HepG2 (cell line): Measurements from ENCODE around the gene PAFAH1B2. TPM values are rescaled to one million over a fixed set of nuclear protein-coding genes. Genes with fewer than 3 reads are reported as not detected.

Experiments used
- ATAC-seq: fragments of 200-7000 bp; cut with Tn5 transposase; 3 replicates; pipeline ENCODE4 v1.9.1; 2020; ENCODE audit warnings: mild to moderate bottlenecking, moderate library complexity
- BruUV-seq: library from RNA; stranded (reverse); fragments of 400-500 nt; replicated peaks from 2 replicates; lab custom pipeline; 2021; lab: Mats Ljungman, UMichigan
- CTCF ChIA-PET: fragments of 300-600 bp; formaldehyde crosslinking; extraction: SDS; loops from one replicate; lab custom pipeline; 2021; ENCODE audit warnings: low total read pairs, inconsistent platforms, low intra/inter-chr PET ratio; lab: Yijun Ruan, JAX
- POLR2A ChIA-PET: fragments of 350-600 bp; sonication (Branson Sonifier 250); formaldehyde crosslinking; loops from one replicate; lab custom pipeline; 2020; ENCODE audit warnings: antibody characterized with exemption, inconsistent platforms; lab: Yijun Ruan, JAX
- DNase-seq: peaks from one replicate; pipeline ENCODE4 v3.0.0-alpha.2; 2015; ENCODE audit warnings: low spot score
- FAIRE-seq: peaks from 3 replicates; lab custom pipeline; 2011; peaks lifted over from hg19 to GRCh38; lab: Jason Lieb, UNC
- H2AFZ ChIP-seq: one replicate; pipeline ENCODE4 v1.6.1; 2011; ENCODE audit warnings: low read length, inconsistent platforms
- H3K27ac ChIP-seq: fragments of 300-600 bp; 3 replicates; pipeline ENCODE4 v1.8.0; 2011; ENCODE audit warnings: mixed run types, mild to moderate bottlenecking, mixed read lengths, low read length, inconsistent platforms; ENCODE audit not compliant: insufficient read depth; ENCODE audit errors: extremely low read length
- H3K27me3 ChIP-seq, 2 experiments: fragments of 200-600 bp in 1 of 2; 2 replicates in 1 of 2; 3 replicates in 1 of 2; pipeline versions ENCODE4 v1.6.0 to v1.8.0; 2011; ENCODE audit warnings: low read length in 2 of 2, mild to moderate bottlenecking in 2 of 2, moderate library complexity in 2 of 2, inconsistent platforms in 1 of 2; ENCODE audit not compliant: insufficient read depth in 2 of 2, control insufficient read depth in 1 of 2
- H3K36me3 ChIP-seq, 2 experiments: fragments of 200-600 bp in 1 of 2; replicated peaks in 1 of 2; 2 replicates in 1 of 2; 3 replicates in 1 of 2; pipeline versions ENCODE4 v1.5.1 to v1.8.0; 2011; ENCODE audit warnings: low read length in 2 of 2, inconsistent platforms in 1 of 2; ENCODE audit not compliant: insufficient read depth in 2 of 2, control insufficient read depth in 1 of 2
- H3K4me1 ChIP-seq: 2 replicates; pipeline ENCODE4 v1.5.1; 2012; ENCODE audit warnings: low read length, inconsistent platforms; ENCODE audit not compliant: insufficient read depth
- H3K4me2 ChIP-seq: 2 replicates; pipeline ENCODE4 v1.6.0; 2011; ENCODE audit warnings: low read depth, low read length, inconsistent platforms
- H3K4me3 ChIP-seq, 3 experiments: fragments of 200-600 bp in 1 of 3; sonication (generic), shearing (Covaris generic) in 1 of 3; replicated peaks in 1 of 3; 2 replicates each; pipeline ENCODE4 v1.5.1; 2011 to 2016; ENCODE audit warnings: low read length in 3 of 3, inconsistent platforms in 2 of 3, low read depth in 2 of 3, mild to moderate bottlenecking in 2 of 3, control low read depth in 1 of 3, mixed read lengths in 1 of 3; ENCODE audit not compliant: insufficient read depth in 1 of 3
- H3K79me2 ChIP-seq: one replicate; pipeline ENCODE4 v1.6.1; 2011; ENCODE audit warnings: low read length, inconsistent platforms; ENCODE audit not compliant: insufficient read depth
- H3K9ac ChIP-seq: 2 replicates; pipeline ENCODE4 v1.6.0; 2011; ENCODE audit warnings: mild to moderate bottlenecking, low read depth, low read length, inconsistent platforms; ENCODE audit not compliant: insufficient read depth
- H3K9me3 ChIP-seq: 2 replicates; pipeline ENCODE4 v1.5.1; 2012; ENCODE audit warnings: mild to moderate bottlenecking, low read length
- H4K20me1 ChIP-seq: 2 replicates; pipeline ENCODE4 v1.6.0; 2011; ENCODE audit warnings: inconsistent platforms, mild to moderate bottlenecking, low read length, moderate library complexity; ENCODE audit not compliant: insufficient read depth
- KAT2B ChIP-seq: fragments of 150-350 bp; IDR thresholded peaks from 2 replicates; pipeline ENCODE4 v1.6.1; 2014; ENCODE audit warnings: low read depth, low read length, borderline replicate concordance
- KLF11 ChIP-seq: IDR thresholded peaks from 2 replicates; pipeline ENCODE4 v1.6.1; 2016; ENCODE audit warnings: missing compliant biosample characterization
- SP140L ChIP-seq: sonication (generic); formaldehyde crosslinking; IDR thresholded peaks from 2 replicates; pipeline ENCODE4 v1.4.0; 2020; ENCODE audit warnings: missing genetic modification reagents, borderline replicate concordance
- TOE1 ChIP-seq: sonication (generic); formaldehyde crosslinking; IDR thresholded peaks from 2 replicates; pipeline ENCODE4 v1.4.0; 2020; ENCODE audit warnings: mild to moderate bottlenecking, missing genetic modification reagents
- ZFP36L2 ChIP-seq: sonication (generic); formaldehyde crosslinking; IDR thresholded peaks from 2 replicates; pipeline ENCODE4 v1.4.0; 2020; ENCODE audit warnings: missing genetic modification reagents
- ZFP82 ChIP-seq: sonication (generic); formaldehyde crosslinking; IDR thresholded peaks from 2 replicates; pipeline ENCODE4 v1.5.1; 2020; ENCODE audit warnings: mild to moderate bottlenecking, missing genetic modification reagents, borderline replicate concordance
- ZNF550 ChIP-seq: sonication (generic); formaldehyde crosslinking; IDR thresholded peaks from 2 replicates; pipeline ENCODE4 v1.4.0; 2020; ENCODE audit warnings: mild to moderate bottlenecking, missing genetic modification reagents, borderline replicate concordance
- WGBS: methylation state at CpG from one replicate; pipeline ENCODE4 v1.1.6; 2017; ENCODE audit warnings: low lambda C conversion rate; 5-methylcytosine and 5-hydroxymethylcytosine counted together
- in situ Hi-C: cut with HindIII; loops from 2 replicates; pipeline ENCODE4 v1.10.0; 2017; ENCODE audit warnings: low pct_unique_long_range_greater_than_20kb; ENCODE audit not compliant: extremely low pct_ligation_motif_present
- intact Hi-C: fragments of 100-400 bp; cut with micrococcal nuclease; formaldehyde crosslinking; loops from one replicate; pipeline ENCODE4 v1.10.0; 2022; ENCODE audit not compliant: unreplicated experiment
- polyA plus RNA-seq, 8 experiments: library from polyadenylated mRNA; depleted of rRNA in 3 of 8; stranded (reverse) in 7 of 8; unstranded in 1 of 8; fragments of >200 nt; fragmentation: Illumina TruSeq in 4 of 8; extraction: Trizol in 4 of 8; gene quantifications; 2 replicates each; pipeline versions ENCODE4 v1.2.1 to v1.2.3, GENCODE V29; 2011 to 2016; ENCODE audit warnings: low read depth in 4 of 8, missing spikeins in 1 of 8, mixed read lengths in 1 of 8; ENCODE audit not compliant: insufficient read depth in 1 of 8
- total RNA-seq, 5 experiments: library from RNA; depleted of rRNA; stranded (reverse); fragments of >200 nt; fragmentation: Illumina TruSeq; extraction: Trizol; gene quantifications; 2 replicates each; pipeline ENCODE4 v1.2.3, GENCODE V29; 2016; ENCODE audit warnings: low read depth in 1 of 5
- TF ChIP-seq, protein P1 (sequence below): sonication (generic); formaldehyde crosslinking; IDR thresholded peaks from 2 replicates; pipeline ENCODE4 v1.9.0; 2022; ENCODE audit warnings: missing genetic modification reagents, mild to moderate bottlenecking, borderline replicate concordance
- TF ChIP-seq, protein P2 (sequence below), 2 experiments: fragments of 450-650 bp in 1 of 2; sonication (generic) in 1 of 2; formaldehyde crosslinking in 1 of 2; IDR thresholded peaks; 2 replicates each; pipeline versions ENCODE4 v1.6.1 to v1.8.0; 2016 to 2022; ENCODE audit warnings: antibody characterized with exemption in 1 of 2, mild to moderate bottlenecking in 1 of 2, missing genetic modification reagents in 1 of 2

The PAFAH1B2 gene
- total and polyA plus RNA-seq, 2 of the 13 experiments (the other 11 are each of a cell fraction or from before 2014, with no cell fraction given), result 28.8 to 104 TPM

DNA sequence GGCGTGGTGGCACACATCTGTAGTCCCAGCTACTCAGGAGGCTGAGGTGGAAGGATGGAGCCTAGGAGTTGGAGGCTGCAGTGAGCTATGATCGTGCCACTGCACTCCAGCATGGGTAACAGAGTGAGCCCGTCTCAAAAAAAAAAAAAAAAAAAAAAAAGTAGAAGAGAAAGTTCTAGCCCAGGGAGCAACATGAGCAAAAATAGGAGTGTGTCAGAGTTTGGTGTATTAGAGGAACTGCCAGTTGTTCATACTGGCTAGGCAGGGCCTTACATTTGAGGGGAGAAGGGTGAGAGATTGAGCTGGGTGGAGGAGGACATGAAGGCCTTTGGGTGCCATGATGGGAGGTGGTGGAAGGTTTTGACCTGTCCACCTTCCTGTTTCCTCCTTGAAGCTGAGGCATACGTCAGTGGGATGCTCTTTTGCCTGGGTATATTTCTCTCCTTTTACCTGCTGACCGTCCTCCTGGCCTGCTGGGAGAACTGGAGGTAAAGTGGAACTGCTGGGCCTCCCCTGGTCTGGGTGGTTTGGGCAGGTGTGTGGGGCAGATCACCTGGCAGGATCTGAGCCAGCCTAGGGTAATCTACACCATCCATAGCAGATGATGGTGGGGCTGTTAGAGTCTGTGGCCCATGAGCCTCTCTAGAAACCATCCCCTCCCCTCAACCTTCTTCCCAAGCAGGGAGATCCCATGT, 41.8 kb downstream of the PAFAH1B2 start:
- POLR2A ChIA-PET, result no interaction called here
- Histone ChIP-seq H3K27me3 (no peaks in the 10 kb centered on the region), H3K4me2 (no peak overlapping the region), H3K9me3 (no peaks in the 10 kb centered on the region), H4K20me1 (no peaks in the 10 kb centered on the region; the same call in 1 of the 2 replicates), H3K4me1 (peaks cover 24% of the 10 kb centered on the region), H3K79me2 (no peaks in the 10 kb centered on the region), H3K4me3 (no peak overlapping the region), H3K9ac (no peak overlapping the region), H3K36me3 (peaks cover 8 to 24% of the 10 kb centered on the region in 2 experiments; a peak in 4 of 5 replicates), H2AFZ (no peak overlapping the region), H3K27ac (no peak overlapping the region)
- ATAC-seq, result no peak
- 95% methylated on average over 4 of the region's 5 CpGs for WGBS
- no TSS peak for BruUV-seq
- intact Hi-C loops (no loop called here), in situ Hi-C loops (no loop called here)
- FAIRE-seq, result no peak
- DNase-seq, result no peak
- CTCF ChIA-PET, result no interaction called here
- TF ChIP-seq ZFP36L2 (CRISPR knock-in tag), result no peak
- TF ChIP-seq KLF11 (CRISPR knock-in tag), result no peak
- TF ChIP-seq, protein P1, sequence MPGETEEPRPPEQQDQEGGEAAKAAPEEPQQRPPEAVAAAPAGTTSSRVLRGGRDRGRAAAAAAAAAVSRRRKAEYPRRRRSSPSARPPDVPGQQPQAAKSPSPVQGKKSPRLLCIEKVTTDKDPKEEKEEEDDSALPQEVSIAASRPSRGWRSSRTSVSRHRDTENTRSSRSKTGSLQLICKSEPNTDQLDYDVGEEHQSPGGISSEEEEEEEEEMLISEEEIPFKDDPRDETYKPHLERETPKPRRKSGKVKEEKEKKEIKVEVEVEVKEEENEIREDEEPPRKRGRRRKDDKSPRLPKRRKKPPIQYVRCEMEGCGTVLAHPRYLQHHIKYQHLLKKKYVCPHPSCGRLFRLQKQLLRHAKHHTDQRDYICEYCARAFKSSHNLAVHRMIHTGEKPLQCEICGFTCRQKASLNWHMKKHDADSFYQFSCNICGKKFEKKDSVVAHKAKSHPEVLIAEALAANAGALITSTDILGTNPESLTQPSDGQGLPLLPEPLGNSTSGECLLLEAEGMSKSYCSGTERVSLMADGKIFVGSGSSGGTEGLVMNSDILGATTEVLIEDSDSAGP (CRISPR knock-in tag), result no peak
- no peak for TF ChIP-seq SP140L
- TF ChIP-seq, protein P2, sequence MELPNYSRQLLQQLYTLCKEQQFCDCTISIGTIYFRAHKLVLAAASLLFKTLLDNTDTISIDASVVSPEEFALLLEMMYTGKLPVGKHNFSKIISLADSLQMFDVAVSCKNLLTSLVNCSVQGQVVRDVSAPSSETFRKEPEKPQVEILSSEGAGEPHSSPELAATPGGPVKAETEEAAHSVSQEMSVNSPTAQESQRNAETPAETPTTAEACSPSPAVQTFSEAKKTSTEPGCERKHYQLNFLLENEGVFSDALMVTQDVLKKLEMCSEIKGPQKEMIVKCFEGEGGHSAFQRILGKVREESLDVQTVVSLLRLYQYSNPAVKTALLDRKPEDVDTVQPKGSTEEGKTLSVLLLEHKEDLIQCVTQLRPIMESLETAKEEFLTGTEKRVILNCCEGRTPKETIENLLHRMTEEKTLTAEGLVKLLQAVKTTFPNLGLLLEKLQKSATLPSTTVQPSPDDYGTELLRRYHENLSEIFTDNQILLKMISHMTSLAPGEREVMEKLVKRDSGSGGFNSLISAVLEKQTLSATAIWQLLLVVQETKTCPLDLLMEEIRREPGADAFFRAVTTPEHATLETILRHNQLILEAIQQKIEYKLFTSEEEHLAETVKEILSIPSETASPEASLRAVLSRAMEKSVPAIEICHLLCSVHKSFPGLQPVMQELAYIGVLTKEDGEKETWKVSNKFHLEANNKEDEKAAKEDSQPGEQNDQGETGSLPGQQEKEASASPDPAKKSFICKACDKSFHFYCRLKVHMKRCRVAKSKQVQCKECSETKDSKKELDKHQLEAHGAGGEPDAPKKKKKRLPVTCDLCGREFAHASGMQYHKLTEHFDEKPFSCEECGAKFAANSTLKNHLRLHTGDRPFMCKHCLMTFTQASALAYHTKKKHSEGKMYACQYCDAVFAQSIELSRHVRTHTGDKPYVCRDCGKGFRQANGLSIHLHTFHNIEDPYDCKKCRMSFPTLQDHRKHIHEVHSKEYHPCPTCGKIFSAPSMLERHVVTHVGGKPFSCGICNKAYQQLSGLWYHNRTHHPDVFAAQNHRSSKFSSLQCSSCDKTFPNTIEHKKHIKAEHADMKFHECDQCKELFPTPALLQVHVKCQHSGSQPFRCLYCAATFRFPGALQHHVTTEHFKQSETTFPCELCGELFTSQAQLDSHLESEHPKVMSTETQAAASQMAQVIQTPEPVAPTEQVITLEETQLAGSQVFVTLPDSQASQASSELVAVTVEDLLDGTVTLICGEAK (IDR thresholded peaks at IDR 0.05), result no peak
- TF ChIP-seq, protein P2 (CRISPR knock-in tag; IDR thresholded peaks at IDR 0.05), result no peak
- TF ChIP-seq ZNF550 (CRISPR knock-in tag), result no peak
- no peak for TF ChIP-seq KAT2B
- no peak for TF ChIP-seq TOE1 (CRISPR knock-in tag)
- no peak for TF ChIP-seq ZFP82
